ENCODE measurements around the gene ATXN7L1. TPM values are rescaled to one million over a fixed set of nuclear protein-coding genes. Genes with fewer than 3 reads are reported as not detected.

ATXN7L1 gene
- total and polyA plus RNA-seq, 2 of the 4 experiments (the other 2 are of a cell fraction), result 3.5 to 4.3 TPM

GRCh38 chr7:105682341-105683060 is 193.9 kb downstream of the ATXN7L1 start:
- Histone ChIP-seq H2AFZ (replicated peaks; ENCODE audit: low read length, poor library complexity) (no peak overlapping the region), H3K4me1 (ENCODE audit: control insufficient read depth, insufficient read depth, low read length) (peaks cover 4% of the 10 kb centered on the region; the same call in 1 of the 2 replicates), H3K18ac (ENCODE audit: low read depth, low read length) (no peak overlapping the region), H2AK9ac (replicated peaks; ENCODE audit: low read depth, low read length, poor library complexity) (no peak overlapping the region), H3K56ac (ENCODE audit: extremely low read depth, insufficient read depth, low read length) (no peak overlapping the region), H4K8ac (ENCODE audit: low read depth in 2 of 2, low read length in 2 of 2) (no peak overlapping the region), H2BK20ac (ENCODE audit: low read depth, low read length) (no peak overlapping the region), H3K14ac (replicated peaks; ENCODE audit: low read depth, low read length) (no peak overlapping the region), H2BK15ac (ENCODE audit: low read depth, low read length) (no peak overlapping the region), H4K5ac (ENCODE audit: low read depth, low read length) (no peak overlapping the region), H3K4me3 (ENCODE audit: insufficient read depth, low read depth, low read length) (no peak overlapping the region), H3K27ac (ENCODE audit: insufficient read depth, low read length) (no peak overlapping the region), H3K9me1 (ENCODE audit: insufficient read depth, low read length) (peaks cover 5% of the 10 kb centered on the region; the same call in 1 of the 2 replicates), H3K79me1 (ENCODE audit: low read depth in 1 of 2, low read length in 2 of 2) (0 out of 4 replicates have a peak, but pooled peaks cover 0 to 3% of the 10 kb centered on the region in 2 experiments), H2BK120ac (ENCODE audit: low read depth, low read length) (no peak overlapping the region), H4K20me1 (ENCODE audit: insufficient read depth, low read length) (peaks cover 15% of the 10 kb centered on the region; the same call in 1 of the 2 replicates), H2BK5ac (ENCODE audit: low read depth, low read length, poor library complexity, severe bottlenecking) (no peak overlapping the region), H3K9me3 (ENCODE audit: control insufficient read depth, insufficient read depth, low read length) (no peaks in the 10 kb centered on the region; the same call in 1 of the 2 replicates), H3K27me3 (ENCODE audit: control insufficient read depth, insufficient read depth, low read length) (no peaks in the 10 kb centered on the region), H3K4ac (ENCODE audit: low read depth, low read length) (no peak overlapping the region), H3K36me3 (ENCODE audit: control insufficient read depth, insufficient read depth, low read length) (no peaks in the 10 kb centered on the region), H3K23ac (ENCODE audit: low read depth, low read length) (no peak overlapping the region), H4K91ac (ENCODE audit: insufficient read depth, low read depth, low read length) (no peak overlapping the region), H2AK5ac (ENCODE audit: low read depth, low read length) (no peak overlapping the region), H3K9ac (ENCODE audit: low read depth, low read length) (no peak overlapping the region), H3K4me2 (ENCODE audit: low read depth, low read length) (no peak overlapping the region)
- ChIA-PET CTCF (no interaction called here), POLR2A (ENCODE audit: unreplicated experiment) (no interaction called here)
- dilution Hi-C loops (cut with HindIII; ENCODE audit: low sequenced_read_pairs, unreplicated experiment) (no loop called here), intact Hi-C loops (cut with micrococcal nuclease) (no loop called here), in situ Hi-C loops (cut with MboI; ENCODE audit: low sequenced_read_pairs) (no loop called here)
- WGBS, 2 experiments (ENCODE audit: extremely low coverage in 2 of 2, insufficient read length in 1 of 2), result no CpG with 5 or more reads among the region's 2 CpGs
- peak; percentile 76 for TF ChIP-seq CEBPB (IDR thresholded peaks at IDR 0.05; ENCODE audit: low read depth, low read length)
- no peak for TF ChIP-seq MXI1 (IDR thresholded peaks at IDR 0.05; ENCODE audit: borderline replicate concordance, low read depth, low read length)
- BruUV-seq (replicated peaks), result no TSS peak
- ATAC-seq (ENCODE audit: low read depth), result no peak; the same call in 1 of the 2 replicates
- no peak for DNase-seq

Measured in IMR-90 (cell line).